ENCODE data around the gene GALR2. TPM values are rescaled to one million over a fixed set of nuclear protein-coding genes. Genes with fewer than 3 reads are reported as not detected.
A peak's percentile ranks its signal among the peaks of the same experiment; 100 is the strongest.
"Not testable (repeated sequence)": the region's sequence is repeated elsewhere in the genome, so short reads cannot be mapped to it uniquely, and the experiment has no call there.

The GALR2 gene
- total and polyA plus RNA-seq, 8 donors = 0.48 TPM; not detected in 7

DNA sequence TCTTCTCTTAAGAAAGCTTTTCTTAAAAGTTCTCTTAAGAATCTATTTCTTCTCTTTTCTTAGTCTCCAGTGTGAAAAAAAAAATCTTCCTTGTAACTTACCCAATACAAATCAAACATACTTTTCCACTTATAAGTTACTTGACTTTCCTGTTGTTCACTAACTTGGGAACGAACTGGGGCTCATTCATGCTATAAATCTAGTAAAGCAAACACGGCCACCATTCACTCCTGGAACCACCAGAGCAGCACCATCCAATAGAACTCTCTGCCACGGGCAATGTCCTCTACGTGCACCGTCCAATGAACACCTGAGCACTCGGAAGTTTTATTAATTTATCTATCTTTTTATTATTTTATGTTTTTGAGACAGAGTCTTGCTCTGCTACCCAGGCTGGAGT, 23.0 kb upstream of the GALR2 start:
- TF ChIP-seq POLR2AphosphoS5 (IDR thresholded peaks at IDR 0.05) = no peak
- TF ChIP-seq, protein P1, sequence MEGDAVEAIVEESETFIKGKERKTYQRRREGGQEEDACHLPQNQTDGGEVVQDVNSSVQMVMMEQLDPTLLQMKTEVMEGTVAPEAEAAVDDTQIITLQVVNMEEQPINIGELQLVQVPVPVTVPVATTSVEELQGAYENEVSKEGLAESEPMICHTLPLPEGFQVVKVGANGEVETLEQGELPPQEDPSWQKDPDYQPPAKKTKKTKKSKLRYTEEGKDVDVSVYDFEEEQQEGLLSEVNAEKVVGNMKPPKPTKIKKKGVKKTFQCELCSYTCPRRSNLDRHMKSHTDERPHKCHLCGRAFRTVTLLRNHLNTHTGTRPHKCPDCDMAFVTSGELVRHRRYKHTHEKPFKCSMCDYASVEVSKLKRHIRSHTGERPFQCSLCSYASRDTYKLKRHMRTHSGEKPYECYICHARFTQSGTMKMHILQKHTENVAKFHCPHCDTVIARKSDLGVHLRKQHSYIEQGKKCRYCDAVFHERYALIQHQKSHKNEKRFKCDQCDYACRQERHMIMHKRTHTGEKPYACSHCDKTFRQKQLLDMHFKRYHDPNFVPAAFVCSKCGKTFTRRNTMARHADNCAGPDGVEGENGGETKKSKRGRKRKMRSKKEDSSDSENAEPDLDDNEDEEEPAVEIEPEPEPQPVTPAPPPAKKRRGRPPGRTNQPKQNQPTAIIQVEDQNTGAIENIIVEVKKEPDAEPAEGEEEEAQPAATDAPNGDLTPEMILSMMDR (IDR thresholded peaks at IDR 0.05) = no peak
- no peak for TF ChIP-seq POLR2A (IDR thresholded peaks at IDR 0.05)
- no peak for TF ChIP-seq EP300 (IDR thresholded peaks at IDR 0.05)
- no peak for DNase-seq
- Histone ChIP-seq H3K27me3 (no peaks in the 10 kb centered on the region), H3K9me3 (no peaks in the 10 kb centered on the region), H3K36me3 (peaks cover 63 to 100% (median 98%) of the 10 kb centered on the region in 4 donors), H3K4me1 (peaks cover 0 to 33% (median 11%) of the 10 kb centered on the region in 4 donors), H3K4me3 (no peak overlapping the region), H3K27ac (no peak overlapping the region)
- intact Hi-C loops (cut with DNase I; ENCODE audit: low total_unique reads) = no loop called here
- 70 to 81% (median 78%) methylated on average over 6 of the region's 6 CpGs for WGBS, 5 donors

DNA sequence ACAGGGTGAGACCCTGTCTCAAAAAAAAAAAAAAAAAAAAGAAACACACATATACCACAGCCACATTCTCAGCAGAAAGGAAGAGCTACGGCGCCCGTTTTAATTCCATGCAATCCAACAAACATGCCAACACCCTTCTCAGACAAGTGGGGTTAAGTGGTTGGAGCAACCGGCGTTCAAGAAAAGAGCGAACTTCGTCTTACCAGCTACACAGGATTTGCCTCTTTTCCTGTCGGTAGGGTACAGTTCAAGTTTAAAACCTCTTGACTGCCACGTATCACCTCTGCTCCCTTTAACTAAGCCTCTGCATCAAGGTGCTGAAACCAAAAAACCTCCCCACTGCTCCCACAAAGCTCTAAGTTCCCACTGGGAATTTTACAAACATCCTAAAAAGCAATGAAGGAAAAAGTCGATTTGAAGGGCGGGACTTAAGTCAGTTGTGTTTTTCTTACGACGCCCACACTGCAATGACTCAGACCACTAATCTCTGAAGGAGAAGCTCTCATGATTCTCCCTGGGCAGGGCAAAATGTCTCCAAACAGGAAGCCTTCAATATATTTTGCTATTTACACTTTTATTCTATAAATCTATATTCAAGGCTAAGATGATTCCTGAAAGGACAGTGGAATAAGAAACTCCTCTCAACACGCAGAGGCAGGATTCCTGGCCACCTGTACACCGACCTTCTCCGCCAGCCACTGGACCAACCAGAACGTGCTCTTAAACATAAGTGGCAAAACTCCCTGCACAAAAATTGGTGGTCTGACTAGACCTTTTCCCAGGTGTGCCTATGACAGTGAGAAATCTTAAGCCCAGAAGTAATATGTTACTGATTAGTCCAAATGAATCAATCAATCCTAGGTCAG, 21.1 kb upstream of the GALR2 start:
- Histone ChIP-seq H3K27me3 (no peaks in the 10 kb centered on the region), H3K27ac (peak overlapping the region in 2 of 5 donors; percentile 38 to 47), H3K9me3 (no peaks in the 10 kb centered on the region), H3K4me3 (no peak overlapping the region), H3K36me3 (peaks cover 63 to 100% (median 98%) of the 10 kb centered on the region in 4 donors), H3K4me1 (peaks cover 0 to 33% (median 11%) of the 10 kb centered on the region in 4 donors)
- intact Hi-C loops (cut with DNase I; ENCODE audit: low total_unique reads) = no loop called here
- 67 to 81% (median 79%) methylated on average over 17 of the region's 17 CpGs for WGBS, 5 donors
- DNase-seq = peak in 1 of 2 donors; percentile 53
- no peak for TF ChIP-seq EP300 (IDR thresholded peaks at IDR 0.05)
- no peak for TF ChIP-seq POLR2AphosphoS5 (IDR thresholded peaks at IDR 0.05)
- no peak for TF ChIP-seq POLR2A (IDR thresholded peaks at IDR 0.05)
- TF ChIP-seq, protein P1 (IDR thresholded peaks at IDR 0.05) = no peak

DNA sequence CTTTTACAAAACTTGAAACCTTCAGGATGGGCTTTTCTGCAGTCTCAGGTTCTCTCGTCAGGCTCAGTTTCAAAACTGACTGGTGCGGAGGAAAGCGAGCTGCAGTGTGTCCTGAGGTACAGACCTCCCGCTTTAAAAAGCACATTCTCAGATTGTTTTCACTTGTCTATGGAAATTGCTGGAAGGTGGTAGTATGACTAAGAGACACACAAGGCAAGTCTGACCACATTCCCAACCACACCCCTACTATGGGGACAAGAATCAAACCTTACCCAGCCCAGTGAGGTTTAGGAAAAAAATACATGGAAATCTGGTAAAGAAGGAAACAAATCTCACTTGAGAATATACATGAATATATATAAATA, 20.5 kb upstream of the GALR2 start:
- DNase-seq = peak in 1 of 2 donors; percentile 60
- intact Hi-C loops (cut with DNase I; ENCODE audit: low total_unique reads) = no loop called here
- no peaks in the 10 kb centered on the region for H3K9me3 ChIP-seq
- H3K27me3 ChIP-seq = no peaks in the 10 kb centered on the region
- TF ChIP-seq POLR2AphosphoS5 (IDR thresholded peaks at IDR 0.05) (no peak), POLR2A (IDR thresholded peaks at IDR 0.05) (no peak)
- TF ChIP-seq, protein P1 (IDR thresholded peaks at IDR 0.05) = no peak
- no peak overlapping the region for H3K4me3 ChIP-seq
- peaks cover 0 to 33% (median 11%) of the 10 kb centered on the region in 4 donors for H3K4me1 ChIP-seq
- 84 to 89% (median 86%) methylated on average over 4 of the region's 4 CpGs for WGBS, 5 donors
- H3K27ac ChIP-seq = peak overlapping the region in 2 of 5 donors; percentile 38 to 47
- peaks cover 63 to 100% (median 98%) of the 10 kb centered on the region in 4 donors for H3K36me3 ChIP-seq

DNA sequence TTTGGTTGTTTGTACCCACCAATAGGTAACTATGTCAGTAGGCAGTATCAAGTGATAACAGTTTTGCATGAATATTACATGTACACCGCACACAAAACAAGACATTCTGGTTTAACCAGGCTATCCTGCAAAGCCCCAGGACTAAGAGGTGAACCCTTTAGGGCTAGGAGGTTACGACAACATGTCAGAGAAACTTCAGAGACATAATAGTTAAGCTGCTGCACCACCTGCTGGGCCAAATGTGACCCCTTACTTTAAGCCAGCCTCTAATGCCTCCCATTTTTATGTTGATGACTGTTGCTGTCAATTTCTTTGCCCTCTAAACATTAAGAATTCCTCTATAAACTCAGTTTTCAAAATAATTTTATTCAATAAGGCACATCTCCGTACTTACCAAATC, 17.7 kb upstream of the GALR2 start:
- peaks cover 72 to 100% (median 99%) of the 10 kb centered on the region in 4 donors for H3K36me3 ChIP-seq
- no peaks in the 10 kb centered on the region for H3K27me3 ChIP-seq
- no peak overlapping the region for H3K4me3 ChIP-seq
- H3K27ac ChIP-seq = no peak overlapping the region
- peaks cover 0 to 23% (median 5%) of the 10 kb centered on the region in 4 donors for H3K4me1 ChIP-seq
- H3K9me3 ChIP-seq = no peaks in the 10 kb centered on the region
- peak in 1 of 2 donors; percentile 30 for DNase-seq
- no peak for TF ChIP-seq EP300 (IDR thresholded peaks at IDR 0.05)
- no peak for TF ChIP-seq POLR2A (IDR thresholded peaks at IDR 0.05)
- no peak for TF ChIP-seq POLR2AphosphoS5 (IDR thresholded peaks at IDR 0.05)
- TF ChIP-seq, protein P1 (IDR thresholded peaks at IDR 0.05) = no peak
- 64 to 82% (median 71%) methylated on average over 3 of the region's 3 CpGs for WGBS, 5 donors
- intact Hi-C loops (cut with DNase I; ENCODE audit: low total_unique reads) = no loop called here

DNA sequence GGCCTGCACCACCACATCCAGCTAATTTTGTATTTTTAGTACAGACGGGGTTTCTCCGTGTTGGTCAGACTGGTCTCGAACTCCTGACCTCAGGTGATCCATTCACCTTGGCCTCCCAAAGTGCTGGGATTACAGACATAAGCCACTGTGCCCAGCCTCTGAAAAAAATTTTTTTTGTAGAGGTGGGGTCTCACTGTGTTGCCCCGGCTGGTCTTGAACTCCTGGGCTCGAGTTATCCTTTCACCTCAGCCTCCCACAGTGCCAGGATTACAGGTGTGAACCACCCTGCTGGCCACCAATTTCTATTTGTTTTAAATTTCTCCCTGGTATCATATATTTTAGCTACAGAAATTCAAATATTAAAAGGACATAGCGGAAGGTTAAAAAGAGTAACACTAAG, 16.3 kb upstream of the GALR2 start:
- H3K27ac ChIP-seq; DNase-seq; H3K4me3 ChIP-seq; intact Hi-C loops (cut with DNase I; ENCODE audit: low total_unique reads); H3K9me3 ChIP-seq; H3K27me3 ChIP-seq: not testable (repeated sequence)
- WGBS, 5 donors = 76 to 96% (median 91%) methylated on average over 6 of the region's 6 CpGs
- Histone ChIP-seq H3K4me1 (peaks cover 0 to 19% (median 4%) of the 10 kb centered on the region in 4 donors), H3K36me3 (peaks cover 75 to 97% (median 96%) of the 10 kb centered on the region in 4 donors)
